Measurements from ENCODE around the gene HAND2.

DNA sequence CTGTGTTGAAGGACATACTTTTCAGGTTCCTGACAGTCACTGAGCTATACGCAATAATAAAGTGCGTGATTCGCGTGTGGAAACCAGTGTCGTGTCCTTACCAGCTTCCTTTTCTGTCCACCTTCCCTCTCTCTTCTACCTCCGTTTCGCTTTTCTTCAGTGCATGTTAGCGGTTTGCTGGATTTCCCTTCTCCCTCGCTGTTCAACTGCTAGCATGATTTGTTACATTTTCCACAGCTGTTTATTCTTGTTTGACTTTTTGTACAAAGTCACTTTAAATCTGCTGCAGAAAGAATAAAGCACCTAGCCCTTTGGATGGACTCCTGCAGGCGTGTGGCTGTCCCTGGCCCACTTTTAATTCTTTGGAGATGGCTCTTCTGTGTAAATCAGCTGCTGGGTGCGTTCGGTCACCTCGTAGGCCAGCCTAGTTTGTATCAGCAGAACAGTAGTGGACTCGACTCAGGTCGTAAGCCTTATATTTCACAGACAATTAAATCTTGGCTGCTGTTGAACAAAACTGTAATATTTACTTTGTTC lies 8.9 kb upstream of the HAND2 start:
- TF ChIP-seq, protein P1, sequence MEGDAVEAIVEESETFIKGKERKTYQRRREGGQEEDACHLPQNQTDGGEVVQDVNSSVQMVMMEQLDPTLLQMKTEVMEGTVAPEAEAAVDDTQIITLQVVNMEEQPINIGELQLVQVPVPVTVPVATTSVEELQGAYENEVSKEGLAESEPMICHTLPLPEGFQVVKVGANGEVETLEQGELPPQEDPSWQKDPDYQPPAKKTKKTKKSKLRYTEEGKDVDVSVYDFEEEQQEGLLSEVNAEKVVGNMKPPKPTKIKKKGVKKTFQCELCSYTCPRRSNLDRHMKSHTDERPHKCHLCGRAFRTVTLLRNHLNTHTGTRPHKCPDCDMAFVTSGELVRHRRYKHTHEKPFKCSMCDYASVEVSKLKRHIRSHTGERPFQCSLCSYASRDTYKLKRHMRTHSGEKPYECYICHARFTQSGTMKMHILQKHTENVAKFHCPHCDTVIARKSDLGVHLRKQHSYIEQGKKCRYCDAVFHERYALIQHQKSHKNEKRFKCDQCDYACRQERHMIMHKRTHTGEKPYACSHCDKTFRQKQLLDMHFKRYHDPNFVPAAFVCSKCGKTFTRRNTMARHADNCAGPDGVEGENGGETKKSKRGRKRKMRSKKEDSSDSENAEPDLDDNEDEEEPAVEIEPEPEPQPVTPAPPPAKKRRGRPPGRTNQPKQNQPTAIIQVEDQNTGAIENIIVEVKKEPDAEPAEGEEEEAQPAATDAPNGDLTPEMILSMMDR (IDR thresholded peaks at IDR 0.05; ENCODE audit: low read depth, low read length), result no peak
- no peak for TF ChIP-seq POLR2A (IDR thresholded peaks at IDR 0.05; ENCODE audit: extremely low read depth, insufficient read length)

Data from NB4 (cell line).